Mucosa of gallbladder (tissue), 1 donor: ENCODE measurements around the gene CHST5. TPM values are rescaled to one million over a fixed set of nuclear protein-coding genes. Genes with fewer than 3 reads are reported as not detected.

ENCODE experiments used
- DNase-seq: peaks from one replicate; pipeline ENCODE4 v3.0.0-alpha.2; 2020; ENCODE audit warnings: low spot score
- total RNA-seq: library from RNA; stranded (reverse); gene quantifications from one replicate; pipeline ENCODE4 v1.2.1, GENCODE V29; 2021
- donor health status: DM: no; HTN: no; CAD: no.

CHST5 gene
- 0.63 TPM for total RNA-seq

GRCh38 chr16:75535901-75536300 is at the start of gene CHST5:
CHST5 (minus strand) TSS chr16:75536108; CDS start chr16:75530384, 5,724 bp downstream.
- DNase-seq: no peak

GRCh38 chr16:75584108-75584507 is 48.2 kb upstream of the CHST5 start:
- no peak for DNase-seq

GRCh38 chr16:75579281-75579834 is 43.5 kb upstream of the CHST5 start:
- DNase-seq: no peak

- no peak for DNase-seq
Measured at GRCh38 chr16:75578725-75579124, 42.8 kb upstream of the CHST5 start.

- DNase-seq: no peak
Measured at GRCh38 chr16:75578212-75578611, 42.3 kb upstream of the CHST5 start.

- no peak for DNase-seq
Measured at GRCh38 chr16:75576384-75576811, 40.5 kb upstream of the CHST5 start.

GRCh38 chr16:75575958-75576357 is 40.0 kb upstream of the CHST5 start:
- no peak for DNase-seq

GRCh38 chr16:75573955-75574354 is 38.0 kb upstream of the CHST5 start:
- no peak for DNase-seq

- DNase-seq: no peak
Measured at GRCh38 chr16:75572864-75573542, 37.1 kb upstream of the CHST5 start.

GRCh38 chr16:75570396-75571065 is 34.6 kb upstream of the CHST5 start:
- no peak for DNase-seq

GRCh38 chr16:75567911-75568310 is 32.0 kb upstream of the CHST5 start:
- DNase-seq: no peak

GRCh38 chr16:75566758-75567255 is 30.9 kb upstream of the CHST5 start:
- DNase-seq: no peak

- peak; percentile 85 for DNase-seq
Measured at GRCh38 chr16:75566040-75566757, 30.3 kb upstream of the CHST5 start, which contains the start of gene GABARAPL2. GABARAPL2 (plus strand) TSS chr16:75566379; CDS start chr16:75566487, 108 bp downstream.

GRCh38 chr16:75565640-75566039 is 29.7 kb upstream of the CHST5 start:
- no peak for DNase-seq

GRCh38 chr16:75559564-75560372 is 23.9 kb upstream of the CHST5 start:
- no peak for DNase-seq

- DNase-seq: no peak
Measured at GRCh38 chr16:75558846-75559401, 23.0 kb upstream of the CHST5 start.

GRCh38 chr16:75556431-75556950 is 20.6 kb upstream of the CHST5 start:
- DNase-seq: no peak

GRCh38 chr16:75555707-75556430 is 20.0 kb upstream of the CHST5 start, which contains the start of gene TMEM231:
TMEM231 (minus strand) TSS chr16:75556252; CDS start chr16:75556209, 43 bp downstream.
- peak; percentile 98 for DNase-seq

GRCh38 chr16:75555213-75555706 is 19.4 kb upstream of the CHST5 start:
- peak; percentile 79 for DNase-seq

- DNase-seq: no peak
Measured at GRCh38 chr16:75552951-75553350, 17.0 kb upstream of the CHST5 start.
